Small intestine (tissue), 16 donors: ENCODE measurements around the gene ESX1. TPM values are rescaled to one million over a fixed set of nuclear protein-coding genes. Genes with fewer than 3 reads are reported as not detected.

Experiments
- DNase-seq, 2 donors: peaks; one replicate each; pipeline versions ENCODE4 v3.0.0 to v3.0.0-alpha.2; 2013
- FAIRE-seq: peaks from 2 replicates; lab custom pipeline; 2012; peaks lifted over from hg19 to GRCh38; lab: Jason Lieb, UNC
- H3K27ac ChIP-seq, 3 donors: one replicate each; pipeline ENCODE4 v1.5.1; 2013; ENCODE audit warnings: low read length in 2 of 3, mild to moderate bottlenecking in 2 of 3, control low read depth in 1 of 3, inconsistent platforms in 1 of 3, low read depth in 1 of 3, moderate library complexity in 1 of 3
- H3K27me3 ChIP-seq, 3 donors: one replicate each; pipeline ENCODE4 v1.6.1; 2013; ENCODE audit warnings: low read length in 3 of 3, inconsistent platforms in 1 of 3; ENCODE audit not compliant: control insufficient read depth in 3 of 3, insufficient read depth in 3 of 3
- H3K36me3 ChIP-seq, 3 donors: one replicate each; pipeline ENCODE4 v1.6.1; 2013; ENCODE audit warnings: low read length in 3 of 3, inconsistent platforms in 1 of 3, low read depth in 1 of 3, mild to moderate bottlenecking in 1 of 3, moderate library complexity in 1 of 3; ENCODE audit not compliant: control insufficient read depth in 3 of 3, insufficient read depth in 2 of 3
- H3K4me1 ChIP-seq, 3 donors: one replicate each; pipeline ENCODE4 v1.6.1; 2013; ENCODE audit warnings: low read length in 2 of 3, inconsistent platforms in 1 of 3, low read depth in 1 of 3, mild to moderate bottlenecking in 1 of 3, moderate library complexity in 1 of 3; ENCODE audit not compliant: control insufficient read depth in 3 of 3, insufficient read depth in 2 of 3
- H3K4me3 ChIP-seq, 3 donors: one replicate each; pipeline ENCODE4 v1.5.1; 2013; ENCODE audit warnings: low read length in 3 of 3, control low read depth in 1 of 3, inconsistent platforms in 1 of 3, low read depth in 1 of 3, mild to moderate bottlenecking in 1 of 3, moderate library complexity in 1 of 3
- H3K9me3 ChIP-seq, 2 donors: one replicate each; pipeline ENCODE4 v1.6.1; 2013; ENCODE audit warnings: low read depth in 1 of 2, low read length in 1 of 2; ENCODE audit not compliant: control insufficient read depth in 2 of 2, insufficient read depth in 1 of 2
- WGBS, 3 donors: extraction: QIAGEN DNeasy Blood & Tissue Kit; methylation state at CpG; one replicate each; pipeline ENCODE4 v1.1.7; 2013; 5-methylcytosine and 5-hydroxymethylcytosine counted together
- long read RNA-seq, 10 donors: transcript quantifications; one replicate each; lab custom pipeline, GENCODE V29; 2026
- polyA plus RNA-seq, 4 donors: library from polyadenylated mRNA; stranded (reverse) in 3 of 4; unstranded in 1 of 4; fragments of 200-250 nt in 3 of 4; fragments of 120-200 nt in 1 of 4; gene quantifications; one replicate each; pipeline versions ENCODE4 v1.2.1 to v1.2.3, GENCODE V29; 2013
- donor health status: healthy with polysubstance abuse.
- donor health status: control.
- donor health status: control.
- donor health status: Bipolar disorder and iron deficiency.
- donor health status: healthy.

Gene ESX1
- not detected for polyA plus RNA-seq
- long read RNA-seq, donor 1, result 0 reads
- long read RNA-seq, donor 2, result 0 reads
- long read RNA-seq, donor 3, result 0 reads
- long read RNA-seq, donor 4, result 0 reads
- long read RNA-seq, donor 5, result 0 reads
- long read RNA-seq, donor 6, result 0 reads
- long read RNA-seq, donor 7, result 0 reads
- long read RNA-seq, donor 8, result 0 reads
- long read RNA-seq, donor 9, result 0 reads
- long read RNA-seq, donor 10, result 0 reads

- Histone ChIP-seq H3K4me1 (no peaks in the 10 kb centered on the region), H3K27ac (no peak within 1 kb of the TSS), H3K9me3 (no peaks in the 10 kb centered on the region), H3K4me3 (no peak within 1 kb of the TSS), H3K27me3 (peaks cover 0 to 43% (median 4%) of the 10 kb centered on the region in 3 donors), H3K36me3 (no peaks in the 10 kb centered on the region)
- FAIRE-seq, result no peak
- 1 to 37% (median 14%) methylated on average over 53 to 56 of the region's 56 CpGs for WGBS, 3 donors
- peak in 1 of 2 donors; percentile 4 for DNase-seq
Measured at GRCh38 chrX:104254442-104255115, at the start of gene ESX1. TSS of gene ESX1 (minus strand) at chrX:104254933. CDS start at chrX:104254849, 84 bp downstream.

- Histone ChIP-seq H3K4me1 (no peaks in the 10 kb centered on the region), H3K27me3 (no peaks in the 10 kb centered on the region), H3K36me3 (no peaks in the 10 kb centered on the region), H3K4me3 (no peak overlapping the region), H3K27ac (no peak overlapping the region), H3K9me3 (no peaks in the 10 kb centered on the region)
- DNase-seq, result no peak
- WGBS, 3 donors, result 64 to 80% (median 69%) methylated on average over 1 of the region's 1 CpG
- FAIRE-seq, result no peak
Measured at GRCh38 chrX:104295636-104296035, 40.9 kb upstream of the ESX1 start.

- FAIRE-seq, result no peak
Measured at GRCh38 chrX:104288961-104289360, 34.2 kb upstream of the ESX1 start.

GRCh38 chrX:104288269-104288668, 33.5 kb upstream of the ESX1 start:
- Histone ChIP-seq H3K27me3 (peaks cover 0 to 2% (median 0%) of the 10 kb centered on the region in 3 donors), H3K27ac (no peak overlapping the region), H3K36me3 (no peaks in the 10 kb centered on the region), H3K9me3 (no peaks in the 10 kb centered on the region), H3K4me1 (no peaks in the 10 kb centered on the region), H3K4me3 (no peak overlapping the region)
- DNase-seq, result no peak
- no peak for FAIRE-seq
- WGBS, 3 donors, result 54 to 62% (median 56%) methylated on average over 5 of the region's 5 CpGs

More at GRCh38 chrX:104288961-104289360, 34.2 kb upstream of the ESX1 start:
- no peak overlapping the region for H3K4me3 ChIP-seq
- H3K4me1 ChIP-seq, result no peaks in the 10 kb centered on the region
- no peak for DNase-seq
- no peaks in the 10 kb centered on the region for H3K36me3 ChIP-seq
- WGBS, 3 donors, result 51 to 58% (median 55%) methylated on average over 4 of the region's 4 CpGs
- H3K27me3 ChIP-seq, result peaks cover 0 to 2% (median 0%) of the 10 kb centered on the region in 3 donors
- no peaks in the 10 kb centered on the region for H3K9me3 ChIP-seq
- H3K27ac ChIP-seq, result no peak overlapping the region

- WGBS, 3 donors, result 63 to 85% (median 71%) methylated on average over 4 of the region's 4 CpGs
- H3K36me3 ChIP-seq, result no peaks in the 10 kb centered on the region
- H3K27me3 ChIP-seq, result peaks cover 0 to 2% (median 0%) of the 10 kb centered on the region in 3 donors
- DNase-seq, result no peak
- no peaks in the 10 kb centered on the region for H3K9me3 ChIP-seq
- no peak overlapping the region for H3K4me3 ChIP-seq
- H3K4me1 ChIP-seq, result no peaks in the 10 kb centered on the region
- no peak overlapping the region for H3K27ac ChIP-seq
- no peak for FAIRE-seq
Measured at GRCh38 chrX:104285201-104285600, 30.5 kb upstream of the ESX1 start.

- Histone ChIP-seq H3K27me3 (peaks cover 0 to 2% (median 0%) of the 10 kb centered on the region in 3 donors), H3K9me3 (no peaks in the 10 kb centered on the region), H3K27ac (no peak overlapping the region), H3K36me3 (no peaks in the 10 kb centered on the region), H3K4me3 (no peak overlapping the region), H3K4me1 (no peaks in the 10 kb centered on the region)
- no peak for FAIRE-seq
- DNase-seq, result no peak
- WGBS, 3 donors, result 42 to 83% (median 74%) methylated on average over 2 of the region's 2 CpGs
Measured at GRCh38 chrX:104284507-104284906, 29.8 kb upstream of the ESX1 start.

GRCh38 chrX:104282166-104282725, 27.5 kb upstream of the ESX1 start:
- FAIRE-seq, result no peak
- WGBS, 3 donors, result 35 to 57% (median 55%) methylated on average over 9 of the region's 9 CpGs

GRCh38 chrX:104281564-104281963, 26.8 kb upstream of the ESX1 start:
- no peak overlapping the region for H3K27ac ChIP-seq
- H3K36me3 ChIP-seq, result no peaks in the 10 kb centered on the region
- FAIRE-seq (no peak), DNase-seq (no peak)
- 75 to 94% (median 92%) methylated on average over 4 of the region's 4 CpGs for WGBS, 3 donors
- H3K9me3 ChIP-seq, result no peaks in the 10 kb centered on the region
- H3K4me1 ChIP-seq, result no peaks in the 10 kb centered on the region
- H3K4me3 ChIP-seq, result no peak overlapping the region
- peaks cover 0 to 2% (median 0%) of the 10 kb centered on the region in 3 donors for H3K27me3 ChIP-seq

More at GRCh38 chrX:104282166-104282725, 27.5 kb upstream of the ESX1 start:
- no peak for DNase-seq
- Histone ChIP-seq H3K27me3 (peaks cover 0 to 2% (median 0%) of the 10 kb centered on the region in 3 donors), H3K4me3 (no peak overlapping the region), H3K9me3 (no peaks in the 10 kb centered on the region), H3K36me3 (no peaks in the 10 kb centered on the region), H3K4me1 (no peaks in the 10 kb centered on the region), H3K27ac (no peak overlapping the region)
